Prostate gland (tissue), 2 donors: ENCODE measurements around the gene PHF10.

Experiments used
- POLR2A ChIP-seq: fragments of 450-650 bp; IDR thresholded peaks from one replicate; pipeline ENCODE4 v1.6.1; 2016; ENCODE audit warnings: antibody characterized with exemption, mild to moderate bottlenecking
- POLR2AphosphoS5 ChIP-seq: sonication (generic); formaldehyde crosslinking; IDR thresholded peaks from one replicate; pipeline ENCODE4 v1.6.1; 2017; ENCODE audit warnings: antibody characterized with exemption
- TF ChIP-seq, protein P1 (sequence below), 4 experiments: fragments of 200-600 bp in 2 of 4; fragments of 450-650 bp in 2 of 4; sonication (generic) in 2 of 4; IDR thresholded peaks; 1 replicate in 3 of 4; 2 replicates in 1 of 4; pipeline ENCODE4 v1.5.1; 2016 to 2019; ENCODE audit warnings: antibody characterized with exemption in 4 of 4, mild to moderate bottlenecking in 2 of 4, moderate library complexity in 2 of 4

DNA sequence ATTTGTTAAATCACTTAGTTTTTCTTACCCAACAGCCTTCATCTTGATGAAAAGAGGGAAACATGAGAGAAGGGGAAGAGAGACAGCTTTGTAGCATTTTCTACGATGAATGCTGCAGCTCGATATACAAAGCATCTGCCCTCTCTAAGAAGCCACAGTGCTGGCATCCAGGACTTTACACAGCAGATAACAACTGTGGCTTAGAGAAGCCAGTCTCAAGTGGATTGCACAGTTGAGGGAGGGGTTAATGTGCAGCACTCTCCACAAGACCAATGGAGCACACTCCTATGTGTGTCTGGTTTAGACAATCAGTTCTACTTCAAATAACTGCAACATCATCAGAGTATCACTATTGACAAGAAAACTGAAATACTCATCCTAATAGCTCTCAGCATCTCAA is 16.5 kb downstream of the PHF10 start:
- TF ChIP-seq POLR2AphosphoS5 (no peak), POLR2A (no peak)
- TF ChIP-seq, protein P1, sequence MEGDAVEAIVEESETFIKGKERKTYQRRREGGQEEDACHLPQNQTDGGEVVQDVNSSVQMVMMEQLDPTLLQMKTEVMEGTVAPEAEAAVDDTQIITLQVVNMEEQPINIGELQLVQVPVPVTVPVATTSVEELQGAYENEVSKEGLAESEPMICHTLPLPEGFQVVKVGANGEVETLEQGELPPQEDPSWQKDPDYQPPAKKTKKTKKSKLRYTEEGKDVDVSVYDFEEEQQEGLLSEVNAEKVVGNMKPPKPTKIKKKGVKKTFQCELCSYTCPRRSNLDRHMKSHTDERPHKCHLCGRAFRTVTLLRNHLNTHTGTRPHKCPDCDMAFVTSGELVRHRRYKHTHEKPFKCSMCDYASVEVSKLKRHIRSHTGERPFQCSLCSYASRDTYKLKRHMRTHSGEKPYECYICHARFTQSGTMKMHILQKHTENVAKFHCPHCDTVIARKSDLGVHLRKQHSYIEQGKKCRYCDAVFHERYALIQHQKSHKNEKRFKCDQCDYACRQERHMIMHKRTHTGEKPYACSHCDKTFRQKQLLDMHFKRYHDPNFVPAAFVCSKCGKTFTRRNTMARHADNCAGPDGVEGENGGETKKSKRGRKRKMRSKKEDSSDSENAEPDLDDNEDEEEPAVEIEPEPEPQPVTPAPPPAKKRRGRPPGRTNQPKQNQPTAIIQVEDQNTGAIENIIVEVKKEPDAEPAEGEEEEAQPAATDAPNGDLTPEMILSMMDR (IDR thresholded peaks at IDR 0.05): no peak
